ENCODE results near the gene SESTD1. TPM values are rescaled to one million over a fixed set of nuclear protein-coding genes. Genes with fewer than 3 reads are reported as not detected.

The SESTD1 gene
- polyA plus RNA-seq, 3 donors = 25.3 to 44.4 (median 25.3) TPM

DNA sequence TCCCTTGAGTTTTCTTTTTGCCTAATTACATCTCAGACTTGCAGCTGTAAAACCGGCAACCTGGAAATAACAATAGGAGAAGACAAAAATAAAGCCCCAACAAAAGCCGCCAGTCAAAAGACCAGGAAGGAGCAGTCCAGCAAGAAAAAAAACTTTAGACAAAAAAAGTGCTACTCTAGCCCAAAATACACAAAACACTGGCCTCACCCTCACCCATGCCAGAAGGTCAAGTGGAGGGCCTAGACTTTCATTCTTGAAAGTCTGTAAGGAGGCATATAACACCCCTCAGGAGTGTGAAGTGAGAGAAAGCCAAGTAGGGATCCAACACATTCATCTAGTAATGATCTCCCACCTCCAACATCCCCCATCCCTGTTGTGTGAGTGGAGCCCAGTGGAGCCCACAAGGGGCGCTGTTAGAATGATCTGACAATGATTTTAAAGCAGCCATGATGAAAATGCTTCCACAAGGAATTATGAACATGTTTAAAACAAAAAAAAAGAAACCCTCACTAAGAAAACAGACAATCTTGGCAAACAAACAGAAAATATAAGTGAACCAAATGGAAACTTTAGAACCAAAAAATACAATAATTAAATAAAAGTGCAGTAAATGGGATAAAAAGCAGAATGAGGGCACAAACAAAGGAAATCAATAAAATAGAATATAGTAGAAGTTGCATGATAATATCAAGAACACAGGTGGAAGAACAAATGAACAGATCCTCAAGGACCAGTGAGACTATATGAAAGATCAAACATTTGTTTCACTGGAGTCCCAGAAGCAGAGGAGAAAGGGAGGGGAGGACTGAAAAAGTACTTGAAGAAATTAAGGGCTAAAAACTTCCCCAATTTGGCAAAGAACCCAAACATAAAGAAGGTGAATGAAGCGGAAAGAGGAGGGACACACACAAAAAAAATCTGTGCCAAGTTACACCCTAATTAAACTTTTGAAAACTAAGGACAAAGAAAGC is 23.9 kb downstream of the SESTD1 start:
- 92% methylated on average over 2 of the region's 4 CpGs for WGBS (ENCODE audit: insufficient coverage)
- Histone ChIP-seq H2AFZ (ENCODE audit: insufficient read depth, low read depth, low read length, poor library complexity, severe bottlenecking) (no peak overlapping the region), H3K9me3 (replicated peaks in 1 of 2; ENCODE audit: control insufficient read depth in 1 of 2, insufficient read depth in 1 of 2, low read length in 2 of 2) (no peaks in the 10 kb centered on the region), H3K27me3 (ENCODE audit: control insufficient read depth in 2 of 2, insufficient read depth in 2 of 2, low read length in 2 of 2) (no peaks in the 10 kb centered on the region), H3K27ac (ENCODE audit: low read depth in 1 of 2, low read length in 2 of 2) (no peak overlapping the region), H3K9ac (ENCODE audit: insufficient read depth, low read length, poor library complexity, severe bottlenecking) (no peak overlapping the region), H3K36me3 (replicated peaks in 1 of 2; ENCODE audit: control insufficient read depth in 1 of 2, insufficient read depth in 2 of 2, low read length in 2 of 2) (no peaks in the 10 kb centered on the region), H3K79me2 (ENCODE audit: insufficient read depth, low read length) (peaks cover 100% of the 10 kb centered on the region), H3K4me3 (replicated peaks in 1 of 3; ENCODE audit: low read depth in 2 of 3, low read length in 3 of 3) (no peak overlapping the region), H3K4me1 (ENCODE audit: control insufficient read depth in 1 of 2, insufficient read depth in 2 of 2, low read length in 2 of 2) (peaks cover 6 to 15% of the 10 kb centered on the region in 2 donors), H4K20me1 (ENCODE audit: insufficient read depth, low read length) (peaks cover 80% of the 10 kb centered on the region), H3K4me2 (replicated peaks; ENCODE audit: extremely low read depth, low read length, poor library complexity, severe bottlenecking) (no peak overlapping the region)
- H3K4me3 Mint-ChIP-seq = no peak overlapping the region
- peak overlapping the region in 3 of 7 donors; percentile 5 to 24 (median 23) for H3K27ac Mint-ChIP-seq
- DNase-seq = no peak
- intact Hi-C loops (cut with micrococcal nuclease) = no loop called here
- no peaks in the 10 kb centered on the region for H3K36me3 Mint-ChIP-seq
- peak; percentile 18 for TF ChIP-seq CTCF (IDR thresholded peaks at IDR 0.05)
- H3K4me1 Mint-ChIP-seq = peaks cover 57% of the 10 kb centered on the region
- H3K9me3 Mint-ChIP-seq = peaks cover 0 to 2% (median 0%) of the 10 kb centered on the region in 7 donors
- H3K27me3 Mint-ChIP-seq (ENCODE audit: low read depth in 3 of 3) = peaks cover 0 to 2% (median 2%) of the 10 kb centered on the region in 3 donors

DNA sequence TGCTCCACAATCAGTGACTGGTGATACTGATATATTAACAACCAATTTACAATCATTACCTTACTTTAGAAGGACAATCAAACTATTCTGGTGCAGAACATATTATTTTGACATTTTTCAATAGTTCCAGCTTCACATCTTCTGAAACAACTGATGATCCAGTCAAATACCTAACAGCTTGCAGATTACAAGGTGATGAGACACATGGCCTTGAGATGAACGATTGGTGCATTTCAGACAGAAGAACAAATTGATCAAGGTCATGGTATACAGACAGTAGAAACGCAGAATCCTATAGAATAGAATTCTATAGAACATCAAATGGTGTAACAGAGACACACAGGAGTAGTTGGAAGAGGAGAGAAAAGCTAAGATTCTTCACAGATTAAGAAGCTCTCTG is 24.8 kb downstream of the SESTD1 start:
- no peak overlapping the region for H3K4me3 Mint-ChIP-seq
- no peak for DNase-seq

More for the DNA sequence above, 24.8 kb downstream of the SESTD1 start:
- no CpG with 5 or more reads among the region's 2 CpGs for WGBS (ENCODE audit: insufficient coverage)
- Mint-ChIP-seq H3K27me3 (ENCODE audit: low read depth in 3 of 3) (peaks cover 0 to 2% (median 2%) of the 10 kb centered on the region in 3 donors), H3K9me3 (no peaks in the 10 kb centered on the region), H3K4me1 (peaks cover 61% of the 10 kb centered on the region), H3K36me3 (no peaks in the 10 kb centered on the region), H3K27ac (no peak overlapping the region)
- no peak overlapping the region for H3K27ac ChIP-seq (ENCODE audit: low read depth in 1 of 2, low read length in 2 of 2)
- no peak overlapping the region for H2AFZ ChIP-seq (ENCODE audit: insufficient read depth, low read depth, low read length, poor library complexity, severe bottlenecking)
- H3K36me3 ChIP-seq (replicated peaks in 1 of 2; ENCODE audit: control insufficient read depth in 1 of 2, insufficient read depth in 2 of 2, low read length in 2 of 2) = no peaks in the 10 kb centered on the region
- intact Hi-C loops (cut with micrococcal nuclease) = no loop called here
- peaks cover 12 to 21% of the 10 kb centered on the region in 2 donors for H3K4me1 ChIP-seq (ENCODE audit: control insufficient read depth in 1 of 2, insufficient read depth in 2 of 2, low read length in 2 of 2)
- no peak overlapping the region for H3K4me3 ChIP-seq (replicated peaks in 1 of 3; ENCODE audit: low read depth in 2 of 3, low read length in 3 of 3)
- peaks cover 71% of the 10 kb centered on the region for H4K20me1 ChIP-seq (ENCODE audit: insufficient read depth, low read length)
- no peak for TF ChIP-seq CTCF (IDR thresholded peaks at IDR 0.05)
- no peak overlapping the region for H3K9ac ChIP-seq (ENCODE audit: insufficient read depth, low read length, poor library complexity, severe bottlenecking)
- no peaks in the 10 kb centered on the region for H3K9me3 ChIP-seq (replicated peaks in 1 of 2; ENCODE audit: control insufficient read depth in 1 of 2, insufficient read depth in 1 of 2, low read length in 2 of 2)
- H3K27me3 ChIP-seq (ENCODE audit: control insufficient read depth in 2 of 2, insufficient read depth in 2 of 2, low read length in 2 of 2) = no peaks in the 10 kb centered on the region
- H3K4me2 ChIP-seq (replicated peaks; ENCODE audit: extremely low read depth, low read length, poor library complexity, severe bottlenecking) = no peak overlapping the region
- H3K79me2 ChIP-seq (ENCODE audit: insufficient read depth, low read length) = peaks cover 98% of the 10 kb centered on the region

Data from CD14-positive monocyte (primary cell).